Subcutaneous abdominal adipose tissue (tissue), 5 donors: ENCODE measurements around the gene ACSF3.
"Not testable (repeated sequence)": the region's sequence is repeated elsewhere in the genome, so short reads cannot be mapped to it uniquely, and the experiment has no call there.

Experiments
- H3K27ac ChIP-seq: one replicate; pipeline ENCODE4 v1.7.0; 2013; ENCODE audit warnings: low read depth, mild to moderate bottlenecking, inconsistent platforms, low read length, moderate library complexity
- H3K27me3 ChIP-seq, 5 donors: one replicate each; pipeline ENCODE4 v1.7.0; 2013; ENCODE audit warnings: low read length in 5 of 5, inconsistent platforms in 1 of 5; ENCODE audit not compliant: control insufficient read depth in 5 of 5, insufficient read depth in 4 of 5
- H3K36me3 ChIP-seq, 5 donors: one replicate each; pipeline ENCODE4 v1.7.0; 2013; ENCODE audit warnings: low read length in 5 of 5; ENCODE audit not compliant: control insufficient read depth in 5 of 5, insufficient read depth in 5 of 5
- H3K4me1 ChIP-seq, 5 donors: one replicate each; pipeline ENCODE4 v1.7.0; 2013; ENCODE audit warnings: low read length in 5 of 5, mild to moderate bottlenecking in 3 of 5, moderate library complexity in 1 of 5; ENCODE audit not compliant: control insufficient read depth in 5 of 5, insufficient read depth in 5 of 5
- H3K4me3 ChIP-seq, 5 donors: one replicate each; pipeline ENCODE4 v1.7.0; 2013; ENCODE audit warnings: low read length in 5 of 5, low read depth in 1 of 5
- H3K9ac ChIP-seq, 5 donors: one replicate each; pipeline ENCODE4 v1.7.0; 2013; ENCODE audit warnings: low read length in 5 of 5, mild to moderate bottlenecking in 4 of 5, moderate library complexity in 3 of 5
- H3K9me3 ChIP-seq, 5 donors: one replicate each; pipeline ENCODE4 v1.7.0; 2013; ENCODE audit warnings: low read length in 5 of 5; ENCODE audit not compliant: control insufficient read depth in 5 of 5
- donor health status: healthy.
- donor health status: healthy.
- donor health status: healthy.
- donor health status: healthy.
- donor health status: healthy.

The ACSF3 gene

DNA sequence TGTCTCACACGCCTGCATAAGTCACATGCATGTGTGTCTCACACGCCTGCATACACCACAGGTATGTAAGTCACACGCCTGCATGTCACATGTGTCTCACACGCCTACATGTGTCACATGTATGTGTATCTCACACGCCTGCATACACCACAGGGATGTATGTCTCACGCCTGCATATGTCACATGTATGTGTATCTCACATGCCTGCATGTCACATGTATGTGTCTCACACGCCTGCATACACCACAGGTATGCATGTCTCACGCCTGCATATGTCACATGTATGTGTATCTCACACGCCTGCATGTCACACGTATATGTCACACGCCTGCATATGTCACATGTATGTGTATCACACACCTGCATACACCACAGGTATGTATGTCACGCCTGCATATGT, 64.1 kb downstream of the ACSF3 start:
- Histone ChIP-seq H3K9me3 (no peaks in the 10 kb centered on the region), H3K4me3 (no peak overlapping the region), H3K27me3 (peaks cover 4 to 29% (median 20%) of the 10 kb centered on the region in 5 donors)

DNA sequence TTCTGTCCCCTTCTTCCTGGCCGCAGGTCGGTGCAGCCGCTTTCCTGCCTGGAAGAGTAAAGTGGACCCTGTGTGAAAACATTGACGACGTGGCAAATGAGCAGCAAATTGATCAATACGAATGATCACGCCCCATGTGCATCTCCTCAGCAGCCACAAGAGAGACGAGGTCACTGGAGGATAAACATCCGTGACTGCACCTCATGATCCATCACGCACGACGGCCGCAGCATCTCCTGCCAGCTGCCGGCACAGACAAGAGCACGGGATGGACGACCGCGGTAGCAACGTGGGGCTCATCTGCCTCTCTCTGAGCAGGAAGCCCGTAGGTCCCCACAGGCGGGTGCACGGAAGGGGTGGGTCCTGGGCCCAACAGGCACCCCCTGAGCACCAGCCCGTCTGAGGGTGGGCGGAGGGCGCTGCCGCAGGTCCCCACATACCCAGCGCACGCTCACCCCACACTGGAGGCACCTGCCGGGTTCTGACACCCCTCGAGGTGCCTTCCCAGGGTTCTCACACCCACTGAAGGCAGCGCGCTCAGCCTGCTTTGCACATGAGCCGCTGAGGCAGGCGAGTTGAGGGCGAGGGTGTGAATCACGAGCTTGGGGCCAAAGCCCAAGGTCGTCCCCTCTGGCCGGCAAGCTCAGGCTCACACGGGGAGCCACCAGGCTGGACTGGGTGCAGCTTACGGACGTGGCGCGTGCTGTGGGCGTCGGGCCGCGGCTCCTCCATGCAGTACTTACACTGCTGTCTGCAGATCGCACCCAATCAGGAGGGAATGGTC, 65.6 kb downstream of the ACSF3 start:
- Histone ChIP-seq H3K9me3 (no peaks in the 10 kb centered on the region), H3K27me3 (peaks cover 8 to 29% (median 24%) of the 10 kb centered on the region in 5 donors), H3K9ac (no peak overlapping the region), H3K4me1 (peaks cover 10 to 32% (median 30%) of the 10 kb centered on the region in 5 donors), H3K36me3 (no peaks in the 10 kb centered on the region), H3K4me3 (no peak overlapping the region), H3K27ac (no peak overlapping the region)

More for the DNA sequence above, 64.1 kb downstream of the ACSF3 start:
- no peak overlapping the region for H3K9ac ChIP-seq
- no peak overlapping the region for H3K27ac ChIP-seq
- H3K4me1 ChIP-seq = peaks cover 10 to 33% (median 31%) of the 10 kb centered on the region in 5 donors
- peaks cover 0 to 3% (median 0%) of the 10 kb centered on the region in 5 donors for H3K36me3 ChIP-seq

DNA sequence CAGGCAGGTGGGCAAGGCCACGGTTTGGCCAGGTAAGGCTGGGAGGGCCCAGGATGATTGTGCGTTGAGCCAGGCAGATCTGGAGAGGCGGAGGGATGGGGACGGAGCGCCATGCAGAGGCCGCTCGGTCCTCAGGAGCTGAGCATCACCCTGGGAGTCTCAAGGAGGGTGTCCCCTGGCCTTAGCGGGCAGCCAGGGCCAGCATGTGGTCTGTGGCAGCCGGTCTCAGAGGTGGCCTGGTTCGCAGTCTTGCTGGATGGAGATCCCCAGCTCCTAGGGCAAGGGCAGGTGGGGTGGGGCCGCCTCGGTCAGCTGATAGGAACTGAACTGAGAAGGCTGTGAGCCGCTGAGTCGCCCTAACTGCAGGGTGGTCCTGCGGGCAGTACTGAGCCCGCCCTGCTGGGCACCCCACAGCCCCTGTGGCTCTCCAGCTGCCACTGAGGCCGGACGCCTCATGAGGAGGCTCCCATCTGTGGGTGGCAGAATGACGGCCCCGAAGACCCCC, 66.2 kb downstream of the ACSF3 start:
- H3K27me3 ChIP-seq = peaks cover 9 to 30% (median 24%) of the 10 kb centered on the region in 5 donors
- no peaks in the 10 kb centered on the region for H3K9me3 ChIP-seq
- H3K27ac ChIP-seq = no peak overlapping the region
- no peaks in the 10 kb centered on the region for H3K36me3 ChIP-seq
- H3K4me1 ChIP-seq = peaks cover 9 to 26% (median 24%) of the 10 kb centered on the region in 5 donors
- no peak overlapping the region for H3K4me3 ChIP-seq
- no peak overlapping the region for H3K9ac ChIP-seq

DNA sequence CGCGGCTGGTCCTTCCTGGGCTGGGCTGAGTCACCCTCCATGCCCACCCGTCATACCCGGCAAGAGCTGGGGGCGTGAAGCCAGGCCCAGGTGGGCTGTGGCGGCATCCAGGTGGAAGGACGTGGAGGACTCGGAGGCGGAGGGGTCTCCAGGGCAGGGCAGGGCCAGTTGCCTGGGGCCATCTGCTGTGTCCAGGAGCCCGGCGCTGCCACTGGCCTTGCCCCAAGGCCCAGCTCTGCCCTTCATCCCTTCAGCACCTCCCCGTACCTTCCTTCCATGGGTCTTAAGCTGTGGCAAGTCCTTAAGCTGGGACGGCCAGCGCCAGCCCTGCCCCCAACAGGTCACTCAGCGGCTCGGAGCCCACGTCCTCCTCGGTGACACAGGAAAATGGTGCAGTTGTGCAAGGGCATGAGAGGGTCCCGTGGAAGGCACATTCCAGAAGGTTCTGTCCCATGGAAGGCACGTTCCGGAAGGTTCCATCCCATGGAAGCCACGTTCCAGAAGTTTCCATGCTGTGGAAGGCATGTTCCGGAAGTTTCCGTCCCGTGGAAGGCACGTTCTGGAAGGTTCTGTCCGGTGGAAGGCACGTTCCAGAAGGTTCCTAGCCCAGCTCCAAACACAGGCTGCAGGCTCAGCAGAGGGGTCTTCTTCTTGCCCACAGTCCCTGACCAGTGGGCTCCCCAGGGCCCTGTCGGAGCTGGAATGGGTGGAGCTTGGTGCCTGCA, 67.5 kb downstream of the ACSF3 start:
- H3K4me1 ChIP-seq = peaks cover 0 to 13% (median 12%) of the 10 kb centered on the region in 5 donors
- no peak overlapping the region for H3K27ac ChIP-seq
- H3K36me3 ChIP-seq = no peaks in the 10 kb centered on the region
- no peak overlapping the region for H3K4me3 ChIP-seq
- H3K27me3 ChIP-seq = peaks cover 12 to 32% (median 24%) of the 10 kb centered on the region in 5 donors
- H3K9ac ChIP-seq = no peak overlapping the region
- H3K9me3 ChIP-seq = no peaks in the 10 kb centered on the region

DNA sequence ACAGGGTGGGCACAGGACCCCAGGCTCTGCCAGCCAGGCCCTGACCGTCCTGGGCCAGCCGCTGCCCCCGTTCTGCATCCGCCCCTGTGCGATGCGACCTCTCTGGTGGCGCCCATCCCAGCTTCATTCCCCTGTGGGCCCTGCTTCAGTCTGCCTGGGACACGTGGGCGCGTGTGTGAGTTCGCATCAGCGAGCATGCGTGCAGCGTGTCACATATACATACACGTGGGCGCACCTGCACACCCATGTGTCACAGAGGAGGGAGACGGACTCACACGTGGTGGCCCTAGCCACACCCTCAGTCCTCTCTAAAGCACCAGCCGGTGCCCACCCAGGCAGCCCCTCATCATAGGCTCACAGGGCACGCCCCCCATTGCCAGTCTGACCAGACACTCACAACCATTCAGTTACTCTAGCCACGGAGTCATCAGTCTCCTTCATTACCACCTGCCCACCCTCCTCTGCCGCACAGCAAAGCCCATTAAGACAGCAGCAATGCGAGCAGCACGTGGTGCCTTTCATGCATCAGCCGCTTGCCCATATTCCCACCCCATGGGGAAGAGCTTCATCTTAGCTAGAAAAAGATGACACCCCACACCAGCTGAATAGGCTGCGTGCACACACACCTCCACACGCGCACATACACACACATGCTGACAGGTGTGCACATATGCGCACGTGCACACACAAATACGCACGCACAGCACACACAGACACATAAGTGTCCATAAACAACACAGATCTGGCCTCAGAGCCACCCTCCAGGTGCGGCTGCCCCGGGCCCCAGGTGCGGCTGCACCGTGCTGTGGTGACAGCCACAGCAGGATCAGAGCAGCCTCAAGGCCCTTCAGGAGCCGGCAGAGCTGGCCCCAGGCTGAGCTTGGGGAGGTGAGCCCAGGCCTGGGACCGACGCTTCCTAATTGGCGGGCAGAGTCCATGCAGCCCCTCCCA, 68.4 kb downstream of the ACSF3 start:
- Histone ChIP-seq H3K9me3 (no peaks in the 10 kb centered on the region), H3K4me1 (peaks cover 0 to 7% (median 4%) of the 10 kb centered on the region in 5 donors), H3K9ac (no peak overlapping the region), H3K36me3 (no peaks in the 10 kb centered on the region), H3K4me3 (no peak overlapping the region), H3K27ac (no peak overlapping the region), H3K27me3 (peaks cover 15 to 38% (median 29%) of the 10 kb centered on the region in 5 donors)

DNA sequence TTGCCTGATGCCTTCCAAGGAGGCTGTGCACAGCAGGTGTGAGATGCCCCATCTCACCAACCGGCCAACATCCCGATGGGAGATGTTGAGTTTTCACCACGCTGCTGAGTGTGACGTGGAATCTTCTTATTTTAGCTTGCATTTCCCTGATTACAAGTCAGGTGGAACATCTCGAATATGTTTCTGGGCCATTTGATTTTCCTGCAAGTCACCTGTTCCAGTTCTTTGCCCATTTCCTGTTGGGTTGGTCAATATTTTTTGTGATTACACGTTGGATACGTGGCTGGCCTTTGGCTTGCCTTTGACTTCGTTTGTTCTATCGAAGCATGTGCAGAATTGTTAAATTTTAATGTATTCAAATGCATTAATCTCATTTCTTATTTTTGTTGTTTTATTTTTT, 69.6 kb downstream of the ACSF3 start:
- H3K4me1 ChIP-seq = peaks cover 0 to 8% (median 5%) of the 10 kb centered on the region in 5 donors
- H3K27me3 ChIP-seq = peaks cover 19 to 49% (median 33%) of the 10 kb centered on the region in 5 donors
- no peak overlapping the region for H3K27ac ChIP-seq
- H3K36me3 ChIP-seq = no peaks in the 10 kb centered on the region
- H3K9me3 ChIP-seq = no peaks in the 10 kb centered on the region
- no peak overlapping the region for H3K9ac ChIP-seq
- no peak overlapping the region for H3K4me3 ChIP-seq

DNA sequence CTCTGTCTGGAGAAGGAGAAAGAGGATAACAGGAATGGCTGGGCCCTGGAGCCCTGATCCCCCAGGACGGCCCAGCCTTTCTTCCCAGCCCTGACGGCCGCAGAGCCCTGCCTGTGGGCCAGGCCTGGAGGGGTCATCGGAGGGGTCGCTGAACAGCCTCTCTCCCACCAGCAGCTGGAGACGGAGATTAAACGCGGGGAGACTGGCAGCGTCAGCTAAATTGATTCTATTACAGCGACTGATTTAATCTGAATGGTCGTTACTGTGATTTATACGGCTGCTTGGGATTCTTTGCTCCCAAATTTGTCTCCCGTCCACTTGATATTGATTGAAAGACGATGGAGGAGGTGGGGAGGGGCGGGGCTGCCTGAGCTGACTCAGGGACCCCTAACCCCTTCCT, 70.8 kb downstream of the ACSF3 start:
- no peak overlapping the region for H3K27ac ChIP-seq
- H3K9ac ChIP-seq = no peak overlapping the region
- H3K9me3 ChIP-seq = no peaks in the 10 kb centered on the region
- no peaks in the 10 kb centered on the region for H3K36me3 ChIP-seq
- H3K4me1 ChIP-seq = peaks cover 0 to 8% (median 5%) of the 10 kb centered on the region in 5 donors
- peaks cover 27 to 58% (median 45%) of the 10 kb centered on the region in 5 donors for H3K27me3 ChIP-seq
- no peak overlapping the region for H3K4me3 ChIP-seq

DNA sequence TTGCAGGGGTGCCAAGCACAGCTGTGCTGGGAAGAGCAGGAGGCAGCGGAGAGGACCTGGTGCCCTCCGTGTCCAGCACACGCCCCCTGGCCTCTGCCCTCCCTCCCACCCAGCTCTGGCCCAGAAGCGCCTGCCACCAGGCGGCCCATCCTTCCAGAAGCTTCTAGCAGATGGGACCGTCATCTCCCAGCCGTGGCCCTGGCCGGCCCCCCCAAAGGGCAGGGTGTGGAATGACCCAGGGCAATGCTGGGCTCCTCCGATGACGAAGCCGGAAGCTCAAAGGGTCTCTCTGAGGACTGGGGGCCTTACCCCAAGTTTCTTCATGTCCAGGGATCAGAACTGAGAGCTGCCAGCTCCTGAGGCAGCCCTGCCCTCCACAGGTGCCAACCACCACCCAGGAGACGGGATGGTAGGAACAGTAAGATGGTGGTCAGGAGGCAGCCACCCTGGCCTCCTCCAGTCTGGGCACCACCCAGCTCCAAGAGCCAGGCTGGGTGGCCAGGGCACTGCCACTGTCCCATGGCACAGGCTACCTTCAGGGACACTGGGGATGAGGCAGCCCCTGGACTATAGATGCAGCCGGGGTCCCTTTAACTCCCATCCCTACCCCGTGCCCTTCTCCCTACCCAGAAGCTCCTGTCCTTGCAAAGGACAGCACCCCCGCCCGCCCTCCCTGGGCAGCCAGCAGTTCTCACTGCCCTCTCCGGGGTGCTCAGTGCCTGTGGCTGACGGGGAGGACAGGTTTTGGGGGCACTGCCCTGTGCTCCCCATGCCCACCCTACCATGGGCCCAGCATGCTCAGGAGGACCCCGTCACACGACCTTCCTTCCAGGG, 71.4 kb downstream of the ACSF3 start:
- H3K27me3 ChIP-seq = peaks cover 34 to 65% (median 48%) of the 10 kb centered on the region in 5 donors
- H3K4me1 ChIP-seq = peaks cover 0 to 8% (median 5%) of the 10 kb centered on the region in 5 donors
- H3K9me3 ChIP-seq = no peaks in the 10 kb centered on the region
- no peak overlapping the region for H3K4me3 ChIP-seq
- no peak overlapping the region for H3K27ac ChIP-seq
- H3K9ac ChIP-seq = no peak overlapping the region
- H3K36me3 ChIP-seq = no peaks in the 10 kb centered on the region

DNA sequence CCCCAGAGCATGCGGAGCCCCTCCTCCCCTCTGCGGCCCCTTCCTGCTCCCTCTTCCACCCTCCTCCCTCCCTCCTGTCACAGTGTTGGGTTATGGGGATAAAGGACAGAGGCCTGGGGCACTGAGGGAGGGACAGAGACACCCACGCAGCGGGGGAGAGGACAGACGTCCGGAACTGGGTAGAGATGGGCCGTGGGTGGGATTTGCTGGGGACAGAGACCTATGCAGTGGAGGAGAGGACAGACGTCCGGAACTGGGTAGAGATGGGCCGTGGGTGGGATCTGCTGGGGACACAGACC, 72.0 kb downstream of the ACSF3 start:
- peaks cover 39 to 70% (median 53%) of the 10 kb centered on the region in 5 donors for H3K27me3 ChIP-seq
- H3K4me3 ChIP-seq, H3K9me3 ChIP-seq, H3K27ac ChIP-seq, H3K9ac ChIP-seq, H3K4me1 ChIP-seq, H3K36me3 ChIP-seq: not testable (repeated sequence)
